GM21515 (cell line): ENCODE measurements around the gene MICAL1.

ENCODE experiments used
- ATAC-seq: cut with Tn5 transposase; IDR thresholded peaks from one replicate; pipeline ENCODE4 v1.9.1; 2021; ENCODE audit not compliant: unreplicated experiment

Gene MICAL1

GRCh38 chr6:109455437-109456110 is at the start of gene MICAL1:
TSS of gene MICAL1 (minus strand) at chr6:109455772. CDS start at chr6:109454196, 1,576 bp downstream.
- peak; percentile 61 for ATAC-seq

GRCh38 chr6:109503327-109504224 is 48.0 kb upstream of the MICAL1 start:
- no peak for ATAC-seq

- ATAC-seq = no peak
Measured at GRCh38 chr6:109498936-109499335, 43.4 kb upstream of the MICAL1 start.

- no peak for ATAC-seq
Measured at GRCh38 chr6:109498052-109498451, 42.5 kb upstream of the MICAL1 start.

- ATAC-seq = no peak
Measured at GRCh38 chr6:109496036-109496772, 40.6 kb upstream of the MICAL1 start.

- ATAC-seq = no peak
Measured at GRCh38 chr6:109493865-109494264, 38.3 kb upstream of the MICAL1 start.

- no peak for ATAC-seq
Measured at GRCh38 chr6:109491207-109491938, 35.8 kb upstream of the MICAL1 start.

- ATAC-seq = no peak
Measured at GRCh38 chr6:109490713-109491112, 35.1 kb upstream of the MICAL1 start.

- ATAC-seq = no peak
Measured at GRCh38 chr6:109488001-109488400, 32.4 kb upstream of the MICAL1 start.

GRCh38 chr6:109486068-109486467 is 30.5 kb upstream of the MICAL1 start:
- ATAC-seq = no peak

- ATAC-seq = no peak
Measured at GRCh38 chr6:109485266-109485935, 29.8 kb upstream of the MICAL1 start.

- no peak for ATAC-seq
Measured at GRCh38 chr6:109484122-109484521, 28.6 kb upstream of the MICAL1 start.

GRCh38 chr6:109483735-109484057 is 28.1 kb upstream of the MICAL1 start:
- ATAC-seq = no peak

GRCh38 chr6:109482905-109483734 is 27.5 kb upstream of the MICAL1 start, which contains the start of gene ZBTB24:
TSS of gene ZBTB24 (minus strand) at chr6:109483219. CDS start at chr6:109482026, 1,193 bp downstream.
- peak; percentile 90 for ATAC-seq

GRCh38 chr6:109480993-109481480 is 25.5 kb upstream of the MICAL1 start:
- ATAC-seq = no peak

- ATAC-seq = no peak
Measured at GRCh38 chr6:109478841-109479624, 23.5 kb upstream of the MICAL1 start.

- ATAC-seq = no peak
Measured at GRCh38 chr6:109478222-109478805, 22.7 kb upstream of the MICAL1 start.

GRCh38 chr6:109477725-109478124 is 22.2 kb upstream of the MICAL1 start:
- ATAC-seq = no peak
